HEK293 (cell line): ENCODE measurements around the gene ZFAND6.

ENCODE experiments used
- CTCF ChIP-seq: fragments of 450-650 bp; formaldehyde crosslinking; IDR thresholded peaks from 2 replicates; pipeline ENCODE4 v1.5.1; 2016; ENCODE audit warnings: missing biosample characterization, missing genetic modification characterization
- HOXA7 ChIP-seq: sonication (generic); formaldehyde crosslinking; IDR thresholded peaks from 2 replicates; pipeline ENCODE4 v1.8.1; 2022; ENCODE audit warnings: missing genetic modification reagents, borderline replicate concordance
- KLF8 ChIP-seq: fragments of 450-650 bp; formaldehyde crosslinking; IDR thresholded peaks from 2 replicates; pipeline ENCODE4 v1.5.1; 2016; ENCODE audit warnings: missing biosample characterization, missing genetic modification characterization
- REPIN1 ChIP-seq: fragments of 450-650 bp; formaldehyde crosslinking; IDR thresholded peaks from 2 replicates; pipeline ENCODE4 v1.5.1; 2017; ENCODE audit warnings: missing biosample characterization, missing genetic modification characterization, low read depth
- REST ChIP-seq: fragments of 450-650 bp; formaldehyde crosslinking; IDR thresholded peaks from 2 replicates; pipeline ENCODE4 v1.5.1; 2016; ENCODE audit warnings: missing biosample characterization, missing genetic modification characterization
- TRIM28 ChIP-seq: IDR thresholded peaks from 2 replicates; pipeline ENCODE4 v1.6.1; 2011; ENCODE audit warnings: low read length, control low read depth, borderline replicate concordance
- ZBTB26 ChIP-seq: fragments of 450-650 bp; formaldehyde crosslinking; optimal IDR thresholded peaks from 2 replicates; pipeline ENCODE3; 2016; ENCODE audit warnings: missing biosample characterization, mild to moderate bottlenecking, missing genetic modification characterization
- ZFP3 ChIP-seq: fragments of 450-650 bp; formaldehyde crosslinking; IDR thresholded peaks from 2 replicates; pipeline ENCODE4 v1.5.1; 2016; ENCODE audit warnings: low read depth, missing biosample characterization, missing genetic modification characterization
- ZNF214 ChIP-seq: fragments of 450-650 bp; formaldehyde crosslinking; IDR thresholded peaks from 2 replicates; pipeline ENCODE4 v1.5.1; 2017; ENCODE audit warnings: missing biosample characterization, mild to moderate bottlenecking, missing genetic modification characterization, borderline replicate concordance
- ZNF350 ChIP-seq: fragments of 450-650 bp; formaldehyde crosslinking; IDR thresholded peaks from 2 replicates; pipeline ENCODE4 v1.5.0; 2017; ENCODE audit warnings: missing biosample characterization, mild to moderate bottlenecking, missing genetic modification characterization
- ZNF501 ChIP-seq: fragments of 450-650 bp; formaldehyde crosslinking; IDR thresholded peaks from 2 replicates; pipeline ENCODE4 v1.5.1; 2016; ENCODE audit warnings: missing biosample characterization, missing genetic modification characterization
- ZNF560 ChIP-seq: fragments of 450-650 bp; formaldehyde crosslinking; IDR thresholded peaks from 2 replicates; pipeline ENCODE4 v1.5.1; 2017; ENCODE audit warnings: missing biosample characterization, missing genetic modification characterization, borderline replicate concordance
- TF ChIP-seq, protein P1 (sequence below): fragments of 450-650 bp; formaldehyde crosslinking; IDR thresholded peaks from 2 replicates; pipeline ENCODE4 v1.5.1; 2016; ENCODE audit warnings: missing biosample characterization, missing genetic modification characterization
- TF ChIP-seq, protein P2 (sequence below): sonication (generic); formaldehyde crosslinking; IDR thresholded peaks from 2 replicates; pipeline ENCODE4 v1.8.1; 2022; ENCODE audit warnings: mild to moderate bottlenecking, moderate library complexity, missing genetic modification reagents

GRCh38 chr15:80141916-80142598, 82.6 kb downstream of the ZFAND6 start:
- TF ChIP-seq ZNF501 (tag by site-specific recombination) (no peak), REST (tag by site-specific recombination) (no peak), ZFP3 (tag by site-specific recombination) (no peak), TRIM28 (no peak), CTCF (no peak), KLF8 (no peak), ZNF560 (tag by site-specific recombination) (no peak), ZNF214 (tag by site-specific recombination) (no peak), ZBTB26 (tag by site-specific recombination) (no peak), REPIN1 (tag by site-specific recombination) (no peak), HOXA7 (no peak), ZNF350 (tag by site-specific recombination) (no peak)
- TF ChIP-seq, protein P1, sequence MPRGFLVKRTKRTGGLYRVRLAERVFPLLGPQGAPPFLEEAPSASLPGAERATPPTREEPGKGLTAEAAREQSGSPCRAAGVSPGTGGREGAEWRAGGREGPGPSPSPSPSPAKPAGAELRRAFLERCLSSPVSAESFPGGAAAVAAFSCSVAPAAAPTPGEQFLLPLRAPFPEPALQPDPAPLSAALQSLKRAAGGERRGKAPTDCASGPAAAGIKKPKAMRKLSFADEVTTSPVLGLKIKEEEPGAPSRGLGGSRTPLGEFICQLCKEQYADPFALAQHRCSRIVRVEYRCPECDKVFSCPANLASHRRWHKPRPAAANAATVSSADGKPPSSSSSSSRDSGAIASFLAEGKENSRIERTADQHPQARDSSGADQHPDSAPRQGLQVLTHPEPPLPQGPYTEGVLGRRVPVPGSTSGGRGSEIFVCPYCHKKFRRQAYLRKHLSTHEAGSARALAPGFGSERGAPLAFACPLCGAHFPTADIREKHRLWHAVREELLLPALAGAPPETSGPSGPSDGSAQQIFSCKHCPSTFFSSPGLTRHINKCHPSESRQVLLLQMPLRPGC = no peak
- TF ChIP-seq, protein P2, sequence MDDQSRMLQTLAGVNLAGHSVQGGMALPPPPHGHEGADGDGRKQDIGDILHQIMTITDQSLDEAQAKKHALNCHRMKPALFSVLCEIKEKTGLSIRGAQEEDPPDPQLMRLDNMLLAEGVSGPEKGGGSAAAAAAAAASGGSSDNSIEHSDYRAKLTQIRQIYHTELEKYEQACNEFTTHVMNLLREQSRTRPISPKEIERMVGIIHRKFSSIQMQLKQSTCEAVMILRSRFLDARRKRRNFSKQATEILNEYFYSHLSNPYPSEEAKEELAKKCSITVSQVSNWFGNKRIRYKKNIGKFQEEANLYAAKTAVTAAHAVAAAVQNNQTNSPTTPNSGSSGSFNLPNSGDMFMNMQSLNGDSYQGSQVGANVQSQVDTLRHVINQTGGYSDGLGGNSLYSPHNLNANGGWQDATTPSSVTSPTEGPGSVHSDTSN (CRISPR knock-in tag) = no peak
